HG03025 (cell line): ENCODE measurements around the gene MCC.

Experiments used
- ATAC-seq: cut with Tn5 transposase; IDR thresholded peaks from one replicate; pipeline ENCODE4 v1.9.1; 2021; ENCODE audit warnings: mild to moderate bottlenecking, moderate library complexity; ENCODE audit not compliant: unreplicated experiment, low FRiP score

The MCC gene

GRCh38 chr5:113375480-113376060 lies 112.7 kb downstream of the MCC start:
- ATAC-seq = no peak

GRCh38 chr5:113373426-113373825 lies 114.8 kb downstream of the MCC start:
- ATAC-seq = no peak

- no peak for ATAC-seq
Measured at GRCh38 chr5:113371721-113372196, 116.5 kb downstream of the MCC start.

GRCh38 chr5:113367586-113367985 lies 120.7 kb downstream of the MCC start:
- no peak for ATAC-seq

- ATAC-seq = no peak
Measured at GRCh38 chr5:113364466-113364865, 123.8 kb downstream of the MCC start.

- ATAC-seq = no peak
Measured at GRCh38 chr5:113361701-113362100, 126.6 kb downstream of the MCC start.

- no peak for ATAC-seq
Measured at GRCh38 chr5:113359419-113359818, 128.8 kb downstream of the MCC start.

- ATAC-seq = no peak
Measured at GRCh38 chr5:113358696-113359095, 129.6 kb downstream of the MCC start.

- no peak for ATAC-seq
Measured at GRCh38 chr5:113357696-113358476, 130.4 kb downstream of the MCC start.

GRCh38 chr5:113356487-113356886 lies 131.8 kb downstream of the MCC start:
- ATAC-seq = no peak

GRCh38 chr5:113354055-113354454 lies 134.2 kb downstream of the MCC start:
- ATAC-seq = no peak

GRCh38 chr5:113347572-113347971 lies 140.7 kb downstream of the MCC start:
- ATAC-seq = no peak

- ATAC-seq = no peak
Measured at GRCh38 chr5:113344973-113345940, 143.0 kb downstream of the MCC start.

GRCh38 chr5:113343343-113343742 lies 144.9 kb downstream of the MCC start:
- no peak for ATAC-seq

- no peak for ATAC-seq
Measured at GRCh38 chr5:113340537-113340936, 147.7 kb downstream of the MCC start.

- no peak for ATAC-seq
Measured at GRCh38 chr5:113338628-113339027, 149.6 kb downstream of the MCC start.

- ATAC-seq = no peak
Measured at GRCh38 chr5:113337515-113338415, 150.5 kb downstream of the MCC start.

- no peak for ATAC-seq
Measured at GRCh38 chr5:113336975-113337374, 151.3 kb downstream of the MCC start.

GRCh38 chr5:113333411-113333810 lies 154.8 kb downstream of the MCC start:
- ATAC-seq = no peak

GRCh38 chr5:113331209-113331551 lies 157.1 kb downstream of the MCC start:
- no peak for ATAC-seq
